Activated CD8-positive, alpha-beta memory T cell treated with anti-CD3 and anti-CD28 coated beads, Interleukin-2, amount 50 U/mL, for 24 hours (primary cell): ENCODE results near the gene GLIPR1.
"Not testable (repeated sequence)": the region's sequence is repeated elsewhere in the genome, so short reads cannot be mapped to it uniquely, and the experiment has no call there.

Experiments used
- DNase-seq: peaks from one replicate; pipeline ENCODE4 v3.0.0-alpha.2; 2020; ENCODE audit errors: extremely low read depth

The GLIPR1 gene

DNA sequence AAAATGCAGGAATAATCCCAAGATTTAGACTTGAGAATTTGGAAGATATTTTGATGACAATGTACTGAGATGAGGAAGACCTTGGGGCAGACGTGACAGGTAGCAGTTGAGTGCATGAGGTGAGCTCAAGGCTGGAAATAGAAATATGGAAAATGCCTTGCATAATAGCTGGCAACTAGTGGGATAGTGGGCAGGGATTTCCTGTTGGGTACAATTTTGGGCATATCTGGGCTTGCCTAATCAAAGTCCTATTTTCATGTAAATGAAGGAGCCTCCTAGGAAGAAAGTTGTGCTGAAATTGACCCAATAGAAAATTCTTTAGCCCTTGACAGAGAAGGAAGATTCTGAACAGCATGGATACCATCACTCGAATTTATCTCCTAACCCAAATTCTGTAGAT, 6.4 kb upstream of the GLIPR1 start:
- DNase-seq: no peak

- DNase-seq: no peak
These were observed 4.5 kb upstream of the GLIPR1 start for GRCh38 chr12:75476071-75476470.

GRCh38 chr12:75477137-75477536, 3.4 kb upstream of the GLIPR1 start:
- DNase-seq: no peak

GRCh38 chr12:75478116-75478794, 2.3 kb upstream of the GLIPR1 start:
- DNase-seq: no peak

DNA sequence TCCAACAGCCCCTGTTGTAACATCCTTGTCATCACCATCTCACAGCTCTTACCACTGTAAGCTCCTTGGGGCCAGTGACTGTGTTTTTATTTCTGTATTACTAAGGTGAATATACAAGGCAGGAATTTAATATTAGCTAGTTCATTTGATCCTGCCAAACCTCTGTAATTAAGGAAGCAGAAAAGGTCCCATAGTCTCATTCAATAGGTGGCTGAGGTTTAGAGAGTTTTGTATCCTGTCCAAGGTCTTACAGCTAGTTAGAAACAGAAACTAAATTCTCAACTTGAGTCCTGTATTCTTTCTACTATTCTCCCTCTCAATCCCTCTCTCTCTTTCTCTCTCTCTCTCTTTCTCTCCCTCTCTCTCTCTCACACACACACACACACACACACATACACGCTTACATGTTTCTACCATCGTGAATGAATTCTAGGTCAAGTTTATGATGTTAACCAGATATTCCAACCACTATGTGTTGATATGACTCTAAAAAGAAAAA, 543 bp upstream of the GLIPR1 start:
- DNase-seq: no peak

- DNase-seq: no peak
These were observed 604 bp downstream of the GLIPR1 start for GRCh38 chr12:75481013-75481705.

DNA sequence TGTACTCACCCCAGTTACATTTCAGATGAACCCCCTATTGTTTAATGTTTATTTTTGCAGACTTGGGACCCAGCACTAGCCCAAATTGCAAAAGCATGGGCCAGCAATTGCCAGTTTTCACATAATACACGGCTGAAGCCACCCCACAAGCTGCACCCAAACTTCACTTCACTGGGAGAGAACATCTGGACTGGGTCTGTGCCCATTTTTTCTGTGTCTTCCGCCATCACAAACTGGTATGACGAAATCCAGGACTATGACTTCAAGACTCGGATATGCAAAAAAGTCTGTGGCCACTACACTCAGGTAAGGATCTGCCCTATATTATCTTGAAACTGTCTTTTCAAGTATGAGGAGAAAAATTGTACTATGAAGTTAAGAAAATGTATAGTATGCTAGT, 1.2 kb downstream of the GLIPR1 start:
- DNase-seq: no peak

- no peak for DNase-seq
These were observed 2.1 kb downstream of the GLIPR1 start for GRCh38 chr12:75482646-75483045.

- DNase-seq: no peak
These were observed 2.9 kb downstream of the GLIPR1 start for GRCh38 chr12:75483431-75483830.

GRCh38 chr12:75484450-75484849, 3.9 kb downstream of the GLIPR1 start:
- DNase-seq: not testable (repeated sequence)

DNA sequence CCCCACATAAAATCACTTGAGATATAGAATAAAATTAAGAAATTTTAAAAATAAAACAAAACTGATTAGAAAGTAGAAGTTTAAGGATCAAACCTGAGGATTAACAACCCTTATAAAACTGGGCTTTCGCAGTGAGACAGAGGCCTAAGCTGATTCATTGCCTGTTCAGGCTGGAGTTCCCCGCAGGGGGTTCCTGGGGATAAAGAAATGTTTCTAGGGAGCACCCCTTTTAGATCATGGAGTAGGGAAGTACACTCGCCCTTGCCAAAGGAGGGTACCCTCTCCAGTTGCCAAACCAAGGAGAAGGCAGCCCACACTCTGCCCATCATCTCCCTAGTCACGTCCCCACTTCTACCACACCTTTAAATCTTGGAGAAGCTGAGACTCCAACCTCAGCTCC, 6.8 kb downstream of the GLIPR1 start:
- DNase-seq: no peak

- DNase-seq: no peak
These were observed 8.0 kb downstream of the GLIPR1 start for GRCh38 chr12:75488553-75488952.

- DNase-seq: no peak
These were observed 8.6 kb downstream of the GLIPR1 start for GRCh38 chr12:75489187-75489586.

DNA sequence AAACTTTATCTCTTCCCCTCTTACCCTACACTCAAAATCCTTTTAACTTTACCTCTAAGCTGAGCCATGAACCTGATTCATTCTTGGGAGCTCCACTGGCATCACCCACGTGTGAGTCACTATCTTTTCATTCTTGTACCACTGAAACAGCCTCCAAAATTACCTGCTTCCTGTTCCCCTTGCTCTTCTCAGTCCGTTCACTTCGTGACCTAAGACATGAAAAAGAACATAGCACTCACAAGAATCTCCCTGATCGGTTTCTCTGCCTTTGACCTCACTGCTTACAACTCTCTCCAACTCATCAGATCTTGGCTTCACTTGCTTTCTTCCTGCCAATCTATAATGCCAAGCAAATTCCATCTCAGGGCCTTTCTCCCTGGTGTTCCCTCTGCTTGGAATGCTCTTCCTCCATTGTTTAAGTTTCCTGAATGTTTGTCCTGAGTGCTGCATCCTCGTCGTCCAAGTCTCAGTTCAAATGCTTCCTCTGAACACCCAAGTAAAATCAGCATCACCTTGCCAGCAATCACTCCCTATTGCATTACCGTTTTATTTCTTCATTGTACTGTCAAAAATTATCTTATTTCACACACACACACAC, 9.2 kb downstream of the GLIPR1 start:
- no peak for DNase-seq

- no peak for DNase-seq
These were observed 10.6 kb downstream of the GLIPR1 start for GRCh38 chr12:75491169-75491568.

- DNase-seq: no peak
These were observed 22.9 kb downstream of the GLIPR1 start for GRCh38 chr12:75503459-75503858.

DNA sequence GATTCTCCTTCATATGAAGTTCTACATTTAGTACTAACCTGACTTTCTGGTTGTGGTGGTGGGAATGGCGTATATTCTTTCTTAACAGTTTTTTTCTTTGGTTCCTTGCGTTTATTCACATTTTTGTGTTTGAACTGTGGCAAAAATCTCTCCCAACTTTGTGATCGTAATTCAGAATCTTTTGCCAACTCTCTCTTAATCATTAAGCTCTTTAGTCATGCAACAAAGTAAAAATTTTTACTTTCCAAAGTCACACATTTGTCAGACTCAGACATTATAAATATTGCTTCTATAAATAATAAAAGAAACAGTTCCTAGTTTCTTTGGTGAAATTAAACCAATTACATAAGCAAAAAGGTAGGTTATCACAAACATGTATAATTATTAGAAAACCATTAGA, 23.3 kb downstream of the GLIPR1 start:
- no peak for DNase-seq

DNA sequence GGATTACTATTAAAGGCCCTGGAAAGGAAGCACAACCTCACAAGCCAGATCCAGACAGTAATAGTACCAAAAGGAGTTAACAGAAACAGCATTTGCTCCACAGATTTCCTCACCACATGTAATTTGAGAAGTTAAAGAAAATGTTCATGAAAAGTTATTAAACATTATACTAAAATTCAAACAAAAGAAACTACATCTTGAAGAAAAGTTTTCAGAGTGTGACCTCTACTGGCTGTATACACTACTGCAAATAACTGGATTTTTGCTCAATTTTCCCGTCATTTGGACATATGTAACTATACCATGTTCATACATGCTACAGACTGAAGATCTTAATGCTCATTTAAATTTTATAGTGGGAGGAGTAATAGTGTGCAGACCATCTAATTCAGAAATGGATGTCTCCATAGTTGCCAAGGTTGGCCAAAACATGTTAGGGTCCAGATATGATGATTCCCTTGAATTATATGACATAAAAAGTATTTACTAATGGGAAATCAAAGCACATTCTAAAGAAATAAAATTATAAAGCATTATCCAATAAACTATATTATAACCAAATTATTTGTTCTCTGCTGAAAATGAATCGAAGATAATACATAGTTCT, 25.3 kb downstream of the GLIPR1 start:
- DNase-seq: no peak

GRCh38 chr12:75507086-75507485, 26.5 kb downstream of the GLIPR1 start:
- no peak for DNase-seq

- DNase-seq: no peak
These were observed 27.6 kb downstream of the GLIPR1 start for GRCh38 chr12:75508159-75508558.

DNA sequence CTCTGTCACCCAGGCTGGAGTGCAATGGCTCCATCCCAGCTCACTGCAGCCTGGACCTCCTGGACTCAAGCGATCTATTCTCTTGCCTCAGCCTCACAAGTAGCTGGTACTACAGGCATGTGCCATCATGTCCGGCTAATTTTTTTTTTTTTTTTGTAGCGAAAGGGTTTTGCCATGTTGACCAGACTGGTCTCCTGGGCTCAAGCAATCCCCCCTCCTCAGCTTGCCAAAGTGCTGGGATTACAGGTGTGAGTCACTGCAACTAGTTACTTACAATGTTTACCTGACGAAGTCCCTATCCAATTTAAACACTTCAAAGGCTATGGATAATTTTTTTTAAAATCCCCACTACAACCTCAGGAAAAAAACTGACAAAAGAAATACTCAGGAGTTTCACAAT, 29.1 kb downstream of the GLIPR1 start:
- no peak for DNase-seq
